Retinal pigment epithelial cell (primary cell): Measurements from ENCODE around the gene ADAMTS16.

Experiments
- DNase-seq: peaks from one replicate; pipeline ENCODE4 v3.0.0-alpha.2; 2010; ENCODE audit warnings: low read depth
- H3K4me3 ChIP-seq: 2 replicates; pipeline ENCODE4 v1.5.1; 2011; ENCODE audit warnings: mild to moderate bottlenecking, low read length, control low read depth, moderate library complexity
- TF ChIP-seq, protein P1 (sequence below): conservative IDR thresholded peaks from 2 replicates; pipeline ENCODE4 v1.5.1; 2011; ENCODE audit warnings: low read depth, low read length, control low read depth, inconsistent platforms

Gene ADAMTS16

DNA sequence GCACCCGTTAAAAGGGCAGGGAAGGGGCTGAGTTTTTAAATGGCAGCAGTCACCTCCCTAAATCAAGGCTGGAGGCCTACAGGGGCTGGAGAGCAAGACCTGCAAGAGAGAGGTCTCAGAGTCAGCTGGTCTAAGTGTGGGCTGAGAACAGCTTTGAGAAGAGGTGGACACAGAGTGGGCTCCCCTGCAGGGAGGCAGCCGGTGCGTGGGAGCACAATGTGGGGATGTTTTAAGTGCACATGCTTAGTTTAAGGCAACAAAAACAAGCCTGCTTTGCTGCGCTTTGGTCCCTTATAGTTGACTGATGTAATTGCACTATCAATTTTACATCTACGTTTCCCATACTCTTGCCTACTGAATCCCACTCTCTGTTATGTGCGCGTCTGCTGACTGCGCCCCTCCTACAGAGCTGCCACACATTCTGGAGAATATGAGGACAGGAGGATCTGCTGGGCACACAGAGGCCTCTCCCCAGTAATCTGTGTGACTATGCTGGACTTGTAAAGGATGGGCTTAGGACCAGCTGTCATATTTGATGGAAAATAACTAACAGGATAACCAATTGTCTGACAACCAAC, 220.3 kb downstream of the ADAMTS16 start:
- TF ChIP-seq, protein P1, sequence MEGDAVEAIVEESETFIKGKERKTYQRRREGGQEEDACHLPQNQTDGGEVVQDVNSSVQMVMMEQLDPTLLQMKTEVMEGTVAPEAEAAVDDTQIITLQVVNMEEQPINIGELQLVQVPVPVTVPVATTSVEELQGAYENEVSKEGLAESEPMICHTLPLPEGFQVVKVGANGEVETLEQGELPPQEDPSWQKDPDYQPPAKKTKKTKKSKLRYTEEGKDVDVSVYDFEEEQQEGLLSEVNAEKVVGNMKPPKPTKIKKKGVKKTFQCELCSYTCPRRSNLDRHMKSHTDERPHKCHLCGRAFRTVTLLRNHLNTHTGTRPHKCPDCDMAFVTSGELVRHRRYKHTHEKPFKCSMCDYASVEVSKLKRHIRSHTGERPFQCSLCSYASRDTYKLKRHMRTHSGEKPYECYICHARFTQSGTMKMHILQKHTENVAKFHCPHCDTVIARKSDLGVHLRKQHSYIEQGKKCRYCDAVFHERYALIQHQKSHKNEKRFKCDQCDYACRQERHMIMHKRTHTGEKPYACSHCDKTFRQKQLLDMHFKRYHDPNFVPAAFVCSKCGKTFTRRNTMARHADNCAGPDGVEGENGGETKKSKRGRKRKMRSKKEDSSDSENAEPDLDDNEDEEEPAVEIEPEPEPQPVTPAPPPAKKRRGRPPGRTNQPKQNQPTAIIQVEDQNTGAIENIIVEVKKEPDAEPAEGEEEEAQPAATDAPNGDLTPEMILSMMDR = no peak
- no peak for DNase-seq
- no peak overlapping the region for H3K4me3 ChIP-seq

DNA sequence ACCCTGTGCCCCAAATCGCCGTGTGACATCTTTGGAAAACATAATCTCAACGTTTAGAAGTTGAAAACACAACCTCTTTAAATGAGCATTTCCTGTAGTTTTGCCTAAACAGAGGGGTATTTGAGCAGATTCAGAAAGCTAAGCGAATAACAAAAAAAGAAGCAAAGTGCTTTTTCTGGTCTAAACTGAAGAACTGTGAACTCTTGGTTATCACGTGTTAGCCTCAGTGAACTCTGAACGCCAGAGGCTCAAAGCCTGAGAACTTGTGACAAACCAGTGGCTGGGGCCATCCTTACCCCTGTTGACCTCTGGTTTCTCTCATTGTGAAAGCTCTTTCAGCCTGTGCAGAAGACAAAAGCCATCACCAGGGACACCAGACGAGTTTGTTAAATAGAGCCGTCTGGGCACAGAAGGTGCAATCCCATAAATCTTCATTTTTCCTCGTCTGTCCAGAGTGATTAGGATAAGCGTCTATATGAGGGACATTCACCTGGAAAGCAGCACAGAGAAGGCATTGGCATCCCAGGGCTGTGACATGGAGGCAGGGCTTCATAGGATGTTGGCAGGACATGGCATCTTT, 220.9 kb downstream of the ADAMTS16 start:
- TF ChIP-seq, protein P1 = no peak
- DNase-seq = no peak
- no peak overlapping the region for H3K4me3 ChIP-seq

DNA sequence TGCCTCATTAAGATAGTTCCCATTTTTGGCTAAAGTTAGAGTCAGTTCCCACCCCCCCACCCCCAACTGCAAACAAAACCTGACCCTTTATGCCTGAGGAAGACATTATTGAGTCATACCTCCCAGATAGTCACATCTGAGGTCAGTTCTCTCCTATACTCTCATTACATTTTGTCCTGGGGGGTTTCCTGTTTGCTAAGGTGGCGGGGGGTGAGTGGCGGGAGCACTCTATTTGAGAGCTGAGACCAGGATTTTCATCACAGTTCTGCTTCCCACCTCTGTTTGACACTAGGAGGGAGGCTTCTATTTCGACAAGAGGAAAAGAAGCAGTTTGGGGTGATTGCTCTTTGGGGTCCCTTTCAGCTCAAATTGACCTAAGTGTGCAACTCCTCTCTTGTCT, 222.9 kb downstream of the ADAMTS16 start:
- H3K4me3 ChIP-seq = no peak overlapping the region
- no peak for DNase-seq
- TF ChIP-seq, protein P1 = no peak

DNA sequence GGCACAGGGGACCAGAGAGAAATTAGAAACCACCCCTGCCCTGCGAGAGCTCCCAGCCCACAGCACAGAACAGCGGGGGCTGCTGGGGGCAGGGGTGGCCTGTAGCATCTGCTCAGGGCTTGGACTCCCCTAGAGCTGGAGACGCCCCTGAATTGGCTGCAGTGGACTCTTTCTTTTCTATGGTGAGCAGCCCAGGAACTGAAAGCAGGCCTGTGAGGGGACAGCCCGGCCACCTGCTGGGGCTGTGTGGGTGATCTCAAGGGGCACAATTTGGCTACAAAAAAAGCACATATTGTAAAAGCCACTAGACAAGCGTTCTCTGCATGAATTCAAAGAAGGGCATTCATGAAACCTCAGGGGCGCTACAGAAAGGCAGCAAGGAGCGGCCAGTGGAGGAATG, 224.8 kb downstream of the ADAMTS16 start:
- H3K4me3 ChIP-seq = no peak overlapping the region
- no peak for DNase-seq
- TF ChIP-seq, protein P1 = no peak

DNA sequence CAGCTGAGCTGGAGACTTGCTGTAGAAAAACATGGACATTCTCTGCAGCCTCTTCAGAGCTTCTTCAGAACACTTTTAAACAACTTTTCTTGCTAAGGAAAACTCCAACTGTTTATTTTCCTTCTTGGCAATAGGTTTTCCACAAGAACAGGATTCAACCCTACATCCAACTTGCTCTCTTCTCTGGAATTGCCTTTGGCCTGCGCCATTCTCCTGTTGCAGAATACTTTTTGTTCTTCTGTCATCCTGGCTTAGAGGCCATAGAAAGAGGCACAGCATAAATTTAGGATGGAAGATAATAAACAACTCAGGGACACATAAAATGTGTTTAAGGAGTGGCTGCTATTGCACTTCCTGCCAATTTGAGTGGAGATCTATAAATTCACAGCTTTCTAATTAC, 227.6 kb downstream of the ADAMTS16 start:
- no peak overlapping the region for H3K4me3 ChIP-seq
- TF ChIP-seq, protein P1 = no peak
- DNase-seq = no peak

DNA sequence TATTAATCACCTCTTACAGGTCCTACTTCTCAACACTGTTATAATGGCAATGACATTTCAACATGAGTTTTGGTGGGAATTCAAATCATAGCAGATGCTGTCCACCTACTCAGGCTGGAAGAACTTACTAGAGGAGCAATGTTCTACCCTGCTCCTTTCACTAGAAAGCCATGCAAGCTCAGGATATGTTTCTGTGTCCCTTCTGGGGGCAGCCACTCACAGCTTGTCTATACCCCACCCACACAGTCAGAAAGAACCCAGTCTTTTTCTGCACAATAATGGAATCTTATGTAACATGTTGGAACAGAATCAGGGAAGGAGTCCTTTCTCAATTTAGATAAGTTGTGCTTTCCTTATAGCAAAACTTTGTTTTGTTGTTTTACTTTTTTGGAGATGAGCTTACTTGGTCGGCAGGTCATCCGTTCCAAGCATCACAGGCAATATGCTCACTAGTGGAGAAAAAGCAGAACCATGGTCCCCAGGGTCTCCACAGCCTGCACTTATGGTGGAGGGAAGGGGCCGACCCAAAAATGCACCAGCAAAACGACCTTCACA, 229.0 kb downstream of the ADAMTS16 start:
- TF ChIP-seq, protein P1 = no peak
- DNase-seq = no peak
- no peak overlapping the region for H3K4me3 ChIP-seq
